ENCODE data around the gene RHBDD1. TPM values are rescaled to one million over a fixed set of nuclear protein-coding genes. Genes with fewer than 3 reads are reported as not detected.

RHBDD1 gene
- total and polyA plus RNA-seq, 2 donors (not counting 3 experiments of a cell fraction or from before 2014, with no cell fraction given) = 6.8 to 19.4 TPM

- TF ChIP-seq EZH2 (IDR thresholded peaks at IDR 0.05; ENCODE audit: borderline replicate concordance, low read depth, low read length, severe bottlenecking) = no peak
- TF ChIP-seq GATA2 (IDR thresholded peaks at IDR 0.05; ENCODE audit: insufficient read depth, insufficient read length, low read depth, low read length) = no peak
- no peak for TF ChIP-seq POLR2A (IDR thresholded peaks at IDR 0.05; ENCODE audit: low read depth, low read length)
- no peak for TF ChIP-seq POLR2AphosphoS5 (IDR thresholded peaks at IDR 0.05; ENCODE audit: insufficient read depth, low read depth, low read length)
- TF ChIP-seq MAX (IDR thresholded peaks at IDR 0.05; ENCODE audit: insufficient read depth, insufficient read length) = no peak
- TF ChIP-seq CTCF (IDR thresholded peaks at IDR 0.05; ENCODE audit: extremely low read depth in 1 of 2, insufficient read depth in 1 of 2, low read depth in 1 of 2, low read length in 2 of 2) = no peak
- TF ChIP-seq MYC (IDR thresholded peaks at IDR 0.05; ENCODE audit: low read depth, low read length) = no peak
- intact Hi-C loops (cut with micrococcal nuclease) = no loop called here
- dilution Hi-C loops (cut with MboI; ENCODE audit: extremely low pct_ligation_motif_present, low sequenced_read_pairs) = no loop called here
Measured at GRCh38 chr2:226904592-226904991, 68.7 kb downstream of the RHBDD1 start.

More at GRCh38 chr2:226904592-226904991, 68.7 kb downstream of the RHBDD1 start:
- Histone ChIP-seq H3K9me3 (replicated peaks; ENCODE audit: control insufficient read depth, insufficient read depth, low read length) (no peaks in the 10 kb centered on the region), H3K4me2 (ENCODE audit: insufficient read depth, low read length) (no peak overlapping the region), H3K9ac (replicated peaks; ENCODE audit: extremely low read depth, insufficient read depth, low read length) (no peak overlapping the region), H3K9me1 (replicated peaks; ENCODE audit: control insufficient read depth, extremely low read depth, insufficient read depth, low read length) (no peaks in the 10 kb centered on the region), H2AFZ (ENCODE audit: low read depth, low read length) (no peak overlapping the region), H3K79me2 (ENCODE audit: control insufficient read depth, insufficient read depth, low read length) (no peaks in the 10 kb centered on the region), H4K20me1 (replicated peaks; ENCODE audit: control insufficient read depth, extremely low read depth, insufficient read depth, low read length) (no peaks in the 10 kb centered on the region), H3K4me3 (replicated peaks in 1 of 3; ENCODE audit: insufficient read depth in 1 of 3, low read depth in 1 of 3, low read length in 3 of 3) (no peak overlapping the region), H3K27ac (ENCODE audit: insufficient read depth, low read depth, low read length) (no peak overlapping the region), H3K36me3 (ENCODE audit: control insufficient read depth in 2 of 2, extremely low read depth in 1 of 2, insufficient read depth in 2 of 2, low read length in 2 of 2) (no peaks in the 10 kb centered on the region), H3K27me3 (ENCODE audit: control insufficient read depth in 2 of 2, insufficient read depth in 2 of 2, low read length in 2 of 2) (no peaks in the 10 kb centered on the region), H3K4me1 (ENCODE audit: control insufficient read depth, extremely low read depth, insufficient read depth, low read length) (no peaks in the 10 kb centered on the region)
- no peak for FAIRE-seq
- no peak for DNase-seq (ENCODE audit: low read depth, low spot score)
- ChIA-PET CTCF (no interaction called here), POLR2A (no interaction called here)
- BruUV-seq (replicated peaks) = no TSS peak
